Progenitor cell of endocrine pancreas (in vitro differentiated cells): Measurements from ENCODE around the gene DNAAF6. TPM values are rescaled to one million over a fixed set of nuclear protein-coding genes. Genes with fewer than 3 reads are reported as not detected.
A peak's percentile ranks its signal among the peaks of the same experiment; 100 is the strongest.
"Not testable (repeated sequence)": the region's sequence is repeated elsewhere in the genome, so short reads cannot be mapped to it uniquely, and the experiment has no call there.

Experiments
- DNase-seq: peaks from one replicate; pipeline ENCODE4 v3.0.0; 2021; ENCODE audit warnings: low spot score; ENCODE audit not compliant: unreplicated experiment
- H3K27ac Mint-ChIP-seq: 2 replicates; pipeline ENCODE4 v1.8.0; 2021; ENCODE audit warnings: mild to moderate bottlenecking, moderate library complexity, mixed read lengths
- H3K27me3 Mint-ChIP-seq: 2 replicates; pipeline ENCODE4 v1.8.0; 2021; ENCODE audit warnings: mixed read lengths
- H3K36me3 Mint-ChIP-seq: 2 replicates; pipeline ENCODE4 v1.8.0; 2022; ENCODE audit warnings: mixed read lengths; ENCODE audit not compliant: insufficient read depth
- H3K4me1 Mint-ChIP-seq: 2 replicates; pipeline ENCODE4 v1.8.0; 2021; ENCODE audit warnings: low read depth, mixed read lengths
- H3K4me3 Mint-ChIP-seq: 2 replicates; pipeline ENCODE4 v1.8.0; 2021; ENCODE audit warnings: low read depth, mild to moderate bottlenecking, moderate library complexity, mixed read lengths
- H3K9me3 Mint-ChIP-seq: 2 replicates; pipeline ENCODE4 v1.8.0; 2021; ENCODE audit warnings: low read depth, mixed read lengths
- total RNA-seq: library from RNA; stranded (reverse); gene quantifications from 2 replicates; pipeline ENCODE4 v1.2.1, GENCODE V29; 2021
- TF ChIP-seq, protein P1 (sequence below): fragments of 200-600 bp; sonication (generic); IDR thresholded peaks from one replicate; pipeline ENCODE4 v1.5.0; 2021; ENCODE audit warnings: antibody characterized with exemption, mild to moderate bottlenecking; ENCODE audit not compliant: unreplicated experiment

Gene DNAAF6
- total RNA-seq, 1 donor from 2014 or later, result not detected

DNA sequence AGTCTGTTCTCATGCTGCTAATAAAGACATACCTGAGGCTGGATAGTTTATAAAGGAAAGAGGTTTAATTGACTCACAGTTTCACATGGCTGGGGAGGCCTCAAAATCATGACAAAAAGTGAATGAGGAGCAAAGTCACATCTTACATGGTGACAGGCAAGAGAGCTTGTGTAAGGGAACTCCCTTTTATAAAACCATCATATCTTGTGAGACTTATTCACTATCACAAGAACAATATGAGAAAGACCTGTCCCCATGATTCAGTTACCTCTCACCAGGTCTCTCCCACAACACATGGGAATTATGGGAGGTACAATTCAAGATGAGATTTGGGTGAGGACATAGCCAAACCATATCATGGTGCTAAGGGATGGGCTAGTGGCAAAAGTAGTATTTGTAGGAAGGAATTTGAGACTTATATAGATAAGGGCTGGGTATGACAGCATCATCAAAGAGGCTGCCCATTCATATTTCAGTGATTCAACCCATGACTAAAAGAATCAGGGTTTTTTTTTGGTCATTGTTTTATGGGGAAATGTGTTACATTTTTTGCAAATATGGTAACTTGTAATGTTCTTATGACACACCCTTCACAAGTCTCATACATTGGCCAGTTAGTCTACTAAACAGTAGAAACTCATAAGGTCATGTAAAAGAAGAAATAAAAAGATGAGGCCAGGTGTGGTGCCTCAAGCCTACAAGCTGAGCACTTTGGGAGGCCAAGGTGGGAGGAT is 34.9 kb upstream of the DNAAF6 start:
- Mint-ChIP-seq H3K36me3 (no peaks in the 10 kb centered on the region), H3K4me1 (no peaks in the 10 kb centered on the region), H3K9me3 (peaks cover 11% of the 10 kb centered on the region), H3K4me3 (no peak overlapping the region), H3K27me3 (no peaks in the 10 kb centered on the region), H3K27ac (no peak overlapping the region)
- TF ChIP-seq, protein P1, sequence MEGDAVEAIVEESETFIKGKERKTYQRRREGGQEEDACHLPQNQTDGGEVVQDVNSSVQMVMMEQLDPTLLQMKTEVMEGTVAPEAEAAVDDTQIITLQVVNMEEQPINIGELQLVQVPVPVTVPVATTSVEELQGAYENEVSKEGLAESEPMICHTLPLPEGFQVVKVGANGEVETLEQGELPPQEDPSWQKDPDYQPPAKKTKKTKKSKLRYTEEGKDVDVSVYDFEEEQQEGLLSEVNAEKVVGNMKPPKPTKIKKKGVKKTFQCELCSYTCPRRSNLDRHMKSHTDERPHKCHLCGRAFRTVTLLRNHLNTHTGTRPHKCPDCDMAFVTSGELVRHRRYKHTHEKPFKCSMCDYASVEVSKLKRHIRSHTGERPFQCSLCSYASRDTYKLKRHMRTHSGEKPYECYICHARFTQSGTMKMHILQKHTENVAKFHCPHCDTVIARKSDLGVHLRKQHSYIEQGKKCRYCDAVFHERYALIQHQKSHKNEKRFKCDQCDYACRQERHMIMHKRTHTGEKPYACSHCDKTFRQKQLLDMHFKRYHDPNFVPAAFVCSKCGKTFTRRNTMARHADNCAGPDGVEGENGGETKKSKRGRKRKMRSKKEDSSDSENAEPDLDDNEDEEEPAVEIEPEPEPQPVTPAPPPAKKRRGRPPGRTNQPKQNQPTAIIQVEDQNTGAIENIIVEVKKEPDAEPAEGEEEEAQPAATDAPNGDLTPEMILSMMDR, result no peak
- no peak for DNase-seq

DNA sequence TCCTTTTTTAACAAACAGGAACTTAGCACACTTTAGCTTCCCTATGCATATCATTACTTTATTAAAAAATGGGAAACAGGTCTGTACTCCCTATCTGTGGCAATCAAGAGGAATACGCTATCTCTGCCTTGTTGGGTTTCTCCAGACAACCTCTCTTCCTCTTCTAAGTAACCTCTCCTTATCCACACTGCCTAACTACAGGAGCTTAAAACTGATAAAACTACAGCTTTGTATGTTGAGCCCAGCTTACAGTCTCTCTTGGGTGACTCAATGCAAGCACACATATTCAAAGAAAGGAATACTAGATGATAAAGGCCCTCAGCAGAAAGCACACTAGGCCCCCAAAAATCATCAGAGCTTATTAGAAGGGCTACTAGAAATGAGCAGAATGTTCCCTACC is 9.1 kb upstream of the DNAAF6 start:
- peaks cover 17% of the 10 kb centered on the region for H3K9me3 Mint-ChIP-seq
- TF ChIP-seq, protein P1, result no peak
- H3K27ac Mint-ChIP-seq, result no peak overlapping the region
- H3K36me3 Mint-ChIP-seq, result peaks cover 2% of the 10 kb centered on the region
- no peaks in the 10 kb centered on the region for H3K4me1 Mint-ChIP-seq
- no peaks in the 10 kb centered on the region for H3K27me3 Mint-ChIP-seq
- no peak for DNase-seq
- H3K4me3 Mint-ChIP-seq, result no peak overlapping the region

DNA sequence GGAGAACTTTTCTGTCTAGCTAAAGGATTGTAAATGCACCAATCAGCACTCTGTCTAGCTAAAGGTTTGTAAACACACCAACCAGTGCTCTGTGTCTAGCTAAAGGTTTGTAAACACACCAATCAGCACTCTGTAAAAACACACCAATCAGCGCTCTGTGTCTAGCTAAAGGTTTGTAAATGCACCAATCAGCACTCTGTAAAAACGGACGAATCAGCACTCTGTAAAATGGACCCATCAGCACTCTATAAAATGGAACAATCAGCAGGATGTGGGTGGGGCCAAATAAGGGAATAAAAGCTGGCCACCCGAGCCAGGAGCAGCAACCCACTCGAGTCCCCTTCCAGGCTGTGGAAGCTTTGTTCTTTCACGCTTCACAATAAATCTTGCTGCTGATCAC is 8.3 kb upstream of the DNAAF6 start:
- not testable (repeated sequence) for H3K4me1 Mint-ChIP-seq, H3K27ac Mint-ChIP-seq, H3K36me3 Mint-ChIP-seq, H3K27me3 Mint-ChIP-seq, H3K4me3 Mint-ChIP-seq, DNase-seq
- H3K9me3 Mint-ChIP-seq, result peaks cover 17% of the 10 kb centered on the region

DNA sequence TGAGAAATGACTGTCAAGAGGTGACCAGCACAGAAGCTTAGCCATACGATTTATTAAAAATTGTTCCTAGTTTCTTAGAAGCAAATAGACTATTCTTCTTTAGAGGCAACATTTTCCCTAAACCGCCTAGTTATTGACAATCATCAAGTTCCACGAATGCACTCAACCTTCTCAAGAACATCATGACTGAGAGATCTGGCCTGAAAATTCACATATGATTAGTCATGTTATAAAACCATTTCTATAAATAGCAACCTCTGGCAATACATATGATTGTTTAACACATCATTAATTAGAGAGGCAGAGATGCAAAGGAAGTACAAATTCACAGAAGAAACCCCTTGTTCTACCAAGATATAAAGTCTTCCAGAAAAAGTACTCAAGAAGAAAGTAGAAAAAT is 6.9 kb upstream of the DNAAF6 start:
- Mint-ChIP-seq H3K4me1 (peaks cover 2% of the 10 kb centered on the region), H3K4me3 (no peak overlapping the region), H3K9me3 (peaks cover 17% of the 10 kb centered on the region), H3K27ac (no peak overlapping the region), H3K36me3 (peaks cover 2% of the 10 kb centered on the region), H3K27me3 (no peaks in the 10 kb centered on the region)
- no peak for DNase-seq
- TF ChIP-seq, protein P1, result no peak

DNA sequence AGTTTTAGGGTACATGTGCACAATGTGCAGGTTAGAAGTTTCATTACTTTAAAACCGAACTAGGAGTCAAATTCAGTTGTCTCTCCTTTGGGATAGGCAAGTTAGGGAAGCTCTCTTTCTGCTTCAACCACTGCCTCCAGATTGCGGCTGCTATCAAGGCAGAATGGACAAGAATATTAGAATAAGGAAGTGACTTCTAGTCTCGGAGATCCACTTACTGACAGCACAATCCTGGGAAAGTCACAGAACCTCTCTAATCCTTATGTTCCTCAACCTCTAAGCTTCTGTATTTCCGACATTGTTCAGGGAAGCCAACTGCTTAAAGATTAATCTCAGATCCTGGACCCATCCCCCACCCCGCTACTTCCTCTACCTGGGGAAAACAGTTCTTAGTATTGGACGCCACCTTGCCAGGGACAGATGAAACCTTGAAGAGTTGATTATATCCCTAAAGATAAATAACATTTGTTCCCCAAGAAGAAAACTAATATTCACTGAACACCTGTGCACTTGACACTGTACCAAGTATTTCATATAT is 2.3 kb upstream of the DNAAF6 start:
- no peaks in the 10 kb centered on the region for H3K36me3 Mint-ChIP-seq
- DNase-seq, result no peak
- H3K4me1 Mint-ChIP-seq, result peaks cover 4% of the 10 kb centered on the region
- TF ChIP-seq, protein P1, result no peak
- H3K9me3 Mint-ChIP-seq, result peaks cover 13% of the 10 kb centered on the region
- H3K27ac Mint-ChIP-seq, result peak overlapping the region; percentile 45
- H3K27me3 Mint-ChIP-seq, result no peaks in the 10 kb centered on the region
- H3K4me3 Mint-ChIP-seq, result peak overlapping the region; percentile 40

DNA sequence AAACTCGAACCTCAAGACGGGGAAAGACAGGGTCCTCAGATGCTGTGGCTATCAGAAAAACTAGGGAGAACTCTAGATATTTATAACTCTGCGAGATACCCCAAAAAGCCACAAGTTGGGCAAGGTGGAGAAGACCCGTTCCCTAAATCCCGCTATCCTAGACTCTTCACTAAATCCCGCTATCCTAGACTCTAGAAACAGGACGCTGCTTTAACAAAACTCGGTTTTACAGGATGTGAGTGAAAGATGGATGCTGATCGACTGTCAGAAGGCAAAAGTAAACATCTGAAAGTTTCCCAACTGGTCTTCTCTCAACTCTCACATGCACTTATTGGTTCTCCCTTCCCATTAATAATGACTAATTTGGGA is 270 bp downstream of the DNAAF6 start:
- peaks cover 7% of the 10 kb centered on the region for H3K9me3 Mint-ChIP-seq
- no peaks in the 10 kb centered on the region for H3K36me3 Mint-ChIP-seq
- TF ChIP-seq, protein P1, result no peak
- no peak for DNase-seq
- H3K4me3 Mint-ChIP-seq, result peak overlapping the region; percentile 93
- H3K27me3 Mint-ChIP-seq, result no peaks in the 10 kb centered on the region
- H3K27ac Mint-ChIP-seq, result no peak overlapping the region
- H3K4me1 Mint-ChIP-seq, result peaks cover 4% of the 10 kb centered on the region
